Epithelial cell of esophagus (primary cell): Measurements from ENCODE around the gene IL2RA.
"Not testable (repeated sequence)": the region's sequence is repeated elsewhere in the genome, so short reads cannot be mapped to it uniquely, and the experiment has no call there.

Experiments used
- DNase-seq: peaks from one replicate; pipeline ENCODE4 v3.0.0; 2010; ENCODE audit warnings: low read depth
- H3K4me3 ChIP-seq: 2 replicates; pipeline ENCODE4 v1.5.1; 2011; ENCODE audit warnings: mild to moderate bottlenecking, low read length, control low read depth
- CTCF ChIP-seq: IDR thresholded peaks from 2 replicates; pipeline ENCODE4 v1.5.1; 2011; ENCODE audit warnings: low read depth, mild to moderate bottlenecking, low read length, control low read depth, inconsistent platforms; ENCODE audit not compliant: insufficient read depth; ENCODE audit errors: missing control alignments

IL2RA gene

GRCh38 chr10:6062101-6062771, at the start of gene IL2RA:
Gene IL2RA (minus strand): TSS chr10:6062367. CDS start chr10:6062151, 216 bp downstream.
- DNase-seq: no peak
- H3K4me3 ChIP-seq: no peak within 1 kb of the TSS

GRCh38 chr10:6110136-6110535, 48.0 kb upstream of the IL2RA start:
- DNase-seq: no peak
- no peak overlapping the region for H3K4me3 ChIP-seq
- TF ChIP-seq CTCF: no peak

More at GRCh38 chr10:6062101-6062771, at the start of gene IL2RA:
- TF ChIP-seq CTCF: no peak

- no peak overlapping the region for H3K4me3 ChIP-seq
- TF ChIP-seq CTCF: no peak
- DNase-seq: no peak
These were observed 47.2 kb upstream of the IL2RA start for GRCh38 chr10:6109444-6109775.

- H3K4me3 ChIP-seq: no peak overlapping the region
- DNase-seq: peak; percentile 53
- TF ChIP-seq CTCF: peak; percentile 66
These were observed 46.7 kb upstream of the IL2RA start for GRCh38 chr10:6108631-6109443.

- no peak overlapping the region for H3K4me3 ChIP-seq
- no peak for TF ChIP-seq CTCF
- no peak for DNase-seq
These were observed 45.9 kb upstream of the IL2RA start for GRCh38 chr10:6108072-6108471.

GRCh38 chr10:6107616-6108015, 45.4 kb upstream of the IL2RA start:
- DNase-seq, H3K4me3 ChIP-seq: not testable (repeated sequence)

DNA sequence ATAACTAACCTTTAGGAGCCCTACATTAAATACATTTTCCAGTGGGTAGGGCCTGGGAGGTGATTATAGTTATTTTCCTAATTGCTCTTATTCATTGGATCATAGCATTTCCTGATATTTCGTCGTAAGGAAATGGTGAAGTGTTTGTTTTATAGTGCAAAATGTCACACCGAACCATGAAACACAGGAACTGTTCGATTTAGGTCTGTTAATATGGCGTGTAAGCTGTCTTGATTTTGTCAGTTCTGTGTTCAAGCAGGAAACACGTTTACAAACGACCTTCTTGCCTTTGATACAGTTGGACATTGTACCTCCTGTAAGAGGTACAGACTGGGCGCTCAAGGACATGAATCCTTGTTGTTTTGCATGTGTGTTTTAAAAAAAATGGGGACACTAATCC, 41.4 kb upstream of the IL2RA start:
- TF ChIP-seq CTCF: no peak
- no peak for DNase-seq
- no peak overlapping the region for H3K4me3 ChIP-seq
